HG02642 (cell line): Measurements from ENCODE around the gene OTUB2.

Source experiments
- ATAC-seq: cut with Tn5 transposase; IDR thresholded peaks from one replicate; pipeline ENCODE4 v1.9.1; 2021; ENCODE audit warnings: mild to moderate bottlenecking; ENCODE audit not compliant: unreplicated experiment, poor library complexity

Gene OTUB2

DNA sequence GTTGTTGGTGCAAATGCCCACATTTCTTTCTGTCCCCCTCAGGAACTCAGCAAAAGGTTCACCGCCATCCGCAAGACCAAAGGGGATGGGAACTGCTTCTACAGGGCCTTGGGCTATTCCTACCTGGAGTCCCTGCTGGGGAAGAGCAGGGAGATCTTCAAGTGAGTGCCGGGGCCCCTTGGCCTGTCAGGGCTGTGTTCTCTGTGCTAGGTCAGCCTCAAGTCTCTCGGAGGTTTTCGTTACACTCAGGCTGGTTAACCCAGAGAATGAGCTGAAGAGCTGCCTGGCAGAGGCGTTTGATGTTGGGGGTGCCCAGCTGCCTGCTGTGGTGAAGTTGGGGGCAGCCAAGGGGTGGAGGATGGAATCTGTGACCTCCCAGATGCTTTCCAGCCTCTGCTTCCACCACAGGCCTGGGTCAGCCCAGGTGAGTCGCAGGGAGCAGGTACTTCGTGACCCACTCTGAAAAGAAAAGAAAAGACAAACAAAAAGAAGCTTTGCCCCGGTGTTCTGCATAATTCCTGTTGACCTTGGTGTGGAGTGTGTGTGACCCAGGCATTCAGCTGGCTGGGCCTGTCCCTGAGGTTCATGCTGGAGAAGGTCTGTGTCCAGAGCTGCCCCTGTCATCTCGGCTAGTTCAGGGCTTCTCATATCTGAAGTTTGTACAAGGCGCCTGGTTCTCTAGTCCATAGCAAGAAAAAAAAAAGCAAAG, 12.9 kb downstream of the OTUB2 start:
- no peak for ATAC-seq

DNA sequence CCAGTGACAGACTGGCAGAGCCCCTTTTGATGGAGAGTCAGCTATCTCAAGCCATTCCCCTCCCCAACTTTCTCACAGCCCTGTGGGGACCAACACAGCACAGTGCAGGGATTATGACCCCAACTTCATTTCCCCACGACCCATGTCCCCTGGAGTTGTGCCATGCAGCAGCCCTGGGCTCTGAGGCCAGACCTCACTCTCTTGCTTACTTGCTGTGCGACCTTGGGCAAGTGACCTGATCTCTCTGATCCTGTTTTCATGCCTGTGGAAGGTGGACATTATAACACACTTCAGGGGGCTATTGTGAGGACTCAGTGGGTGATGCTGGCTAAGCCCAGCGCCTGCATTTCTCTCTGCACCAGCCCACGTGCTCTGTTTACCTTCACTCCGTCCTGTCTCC, 14.1 kb downstream of the OTUB2 start:
- no peak for ATAC-seq

DNA sequence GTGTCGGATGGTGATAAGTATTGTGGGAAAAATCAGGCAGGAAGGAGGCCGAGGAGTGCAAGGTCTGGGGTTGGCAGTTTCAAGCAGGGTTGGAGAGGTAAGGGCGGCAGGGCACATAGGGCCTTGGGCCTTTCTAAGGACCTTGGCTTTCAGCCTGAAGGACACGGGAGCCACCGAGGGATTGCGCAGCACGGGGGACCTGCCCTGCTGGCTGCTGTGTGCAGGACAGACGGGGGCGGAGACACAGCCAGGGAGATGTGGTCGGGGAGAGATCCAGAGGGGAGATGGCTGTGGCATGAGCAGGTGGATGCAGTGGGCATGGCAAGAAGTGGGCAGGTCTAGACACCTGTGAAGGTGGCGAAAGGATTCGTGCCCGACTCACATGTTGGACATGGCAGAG, 14.7 kb downstream of the OTUB2 start:
- no peak for ATAC-seq

DNA sequence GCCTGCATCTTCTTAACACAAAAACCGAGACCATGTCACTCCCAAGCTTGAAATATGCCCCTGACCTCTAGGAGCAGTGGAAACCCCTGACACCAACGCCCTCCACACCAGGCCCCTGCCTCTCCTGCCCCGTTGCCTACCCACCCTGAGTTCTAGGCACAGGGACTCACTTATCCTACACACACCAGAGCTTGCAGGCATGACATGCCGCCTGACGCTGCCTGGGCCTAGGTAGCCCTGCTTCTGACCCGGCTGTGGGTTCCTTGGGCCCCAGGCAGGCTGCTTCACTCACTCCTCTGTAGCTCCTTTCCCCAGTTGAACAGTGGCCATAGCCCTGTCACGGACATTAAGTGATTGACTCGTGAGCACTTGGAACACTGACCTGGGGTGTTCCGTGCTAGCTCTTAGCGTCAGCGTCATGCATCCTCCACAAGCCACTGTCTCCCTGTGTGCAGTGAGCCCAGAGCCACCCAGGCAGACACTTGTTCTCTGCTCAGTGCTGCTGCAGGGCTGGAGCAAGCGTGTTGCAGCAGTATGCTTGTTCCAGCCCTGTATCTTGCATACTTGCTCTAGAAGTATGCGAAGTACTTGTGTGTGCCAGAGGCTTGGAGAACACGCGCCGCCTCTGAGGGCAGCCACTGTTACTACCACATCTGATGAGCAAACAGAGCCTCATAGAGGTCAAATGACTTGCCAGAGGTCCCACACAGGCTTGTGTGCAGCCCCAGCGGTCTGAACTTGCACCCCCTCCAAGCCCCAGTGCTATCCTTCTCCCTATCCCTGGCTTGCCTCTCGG, 15.6 kb downstream of the OTUB2 start:
- ATAC-seq: no peak

DNA sequence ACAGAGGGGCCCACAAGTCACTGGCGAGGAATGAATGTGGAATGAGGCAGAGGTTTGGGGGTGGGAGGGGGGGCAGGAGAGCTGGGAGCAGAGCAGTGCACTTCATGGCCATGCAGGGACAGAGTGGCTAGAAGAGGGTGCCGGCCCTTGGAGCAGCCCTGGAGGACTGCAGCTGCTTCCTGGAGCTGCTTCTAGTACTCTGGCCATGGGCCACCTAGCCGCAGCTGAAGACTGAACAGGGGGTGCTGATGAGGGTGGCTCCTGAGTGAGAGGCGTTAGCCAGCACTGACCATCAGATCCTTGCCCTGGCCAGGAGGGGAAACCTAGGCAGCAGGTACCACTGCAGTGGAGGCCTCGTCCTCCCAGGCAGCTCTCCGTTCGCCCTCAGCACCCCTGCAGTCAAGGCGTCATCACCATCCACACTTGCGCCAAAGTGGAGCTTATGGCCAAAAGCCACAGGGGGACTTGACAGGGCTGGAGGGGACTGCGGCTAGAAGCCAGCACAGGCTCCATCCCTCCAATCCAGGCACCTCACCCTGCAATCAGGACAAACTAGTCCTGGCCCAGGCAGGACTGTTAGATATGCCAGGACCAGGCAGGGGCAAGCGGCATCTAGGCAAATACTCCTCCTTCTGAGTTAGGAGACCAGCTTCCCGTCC, 16.4 kb downstream of the OTUB2 start:
- ATAC-seq: no peak

DNA sequence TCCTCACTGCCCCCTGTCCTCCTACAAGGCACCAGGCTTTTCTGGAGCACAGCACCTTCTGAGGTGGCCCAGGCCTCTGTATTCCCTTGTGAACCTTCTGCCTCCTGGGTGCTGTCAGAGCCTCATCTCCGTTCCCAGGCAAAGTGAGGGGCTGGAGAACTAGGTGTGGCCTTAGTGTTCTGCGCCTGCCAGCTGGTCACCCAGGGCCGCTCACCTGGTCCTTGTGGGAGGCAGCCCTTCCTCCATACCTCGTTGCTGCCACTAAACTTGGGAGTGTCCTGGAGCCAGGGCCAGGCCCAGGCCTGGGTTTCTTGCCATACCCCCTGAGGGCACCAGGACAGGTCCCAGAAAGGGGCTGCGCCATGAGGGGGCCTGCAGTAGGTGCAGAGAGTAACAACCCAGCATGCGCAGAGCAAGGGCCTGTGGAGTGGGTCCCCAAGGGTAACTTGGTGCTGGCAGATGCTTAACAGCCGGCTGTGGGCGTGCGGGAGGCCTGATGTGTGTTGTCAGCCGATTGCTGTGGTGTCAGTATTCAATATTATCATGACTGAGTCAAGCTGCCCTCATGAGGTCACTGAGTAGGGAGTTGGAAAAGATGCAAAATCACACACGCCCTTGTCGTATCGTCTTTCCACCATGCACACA, 17.1 kb downstream of the OTUB2 start:
- ATAC-seq: no peak

DNA sequence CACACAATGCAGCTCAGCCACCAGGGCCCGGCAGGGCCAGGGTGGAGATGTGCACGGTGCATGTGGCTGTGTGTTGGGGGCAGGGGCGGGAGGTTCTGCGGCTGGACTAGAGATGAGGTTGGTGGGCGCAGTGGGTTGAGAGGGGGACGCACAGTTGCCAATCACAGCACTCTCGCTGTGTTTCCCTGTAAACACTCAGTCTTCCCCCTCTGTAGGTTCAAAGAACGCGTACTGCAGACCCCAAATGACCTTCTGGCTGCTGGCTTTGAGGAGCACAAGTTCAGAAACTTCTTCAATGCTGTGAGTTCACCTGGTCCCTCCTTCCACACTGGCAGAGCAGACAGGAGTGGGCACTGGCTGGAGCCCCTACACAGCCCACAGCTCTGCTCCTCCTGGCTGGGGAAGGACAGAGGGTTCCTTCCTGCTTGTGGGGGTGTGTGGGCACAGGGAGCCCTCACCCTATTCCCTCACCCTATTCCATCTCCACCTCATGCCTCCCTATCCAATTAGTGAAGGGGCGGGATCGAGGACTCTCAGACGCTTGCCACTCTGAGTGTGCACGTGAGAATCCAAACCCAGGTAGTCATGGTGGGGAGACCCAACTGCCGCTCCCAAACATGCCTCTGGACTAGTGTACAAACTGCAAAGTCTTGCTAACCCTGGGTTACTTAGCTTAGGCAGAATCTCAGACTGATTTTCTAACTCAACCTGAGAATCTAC, 17.8 kb downstream of the OTUB2 start:
- ATAC-seq: no peak

DNA sequence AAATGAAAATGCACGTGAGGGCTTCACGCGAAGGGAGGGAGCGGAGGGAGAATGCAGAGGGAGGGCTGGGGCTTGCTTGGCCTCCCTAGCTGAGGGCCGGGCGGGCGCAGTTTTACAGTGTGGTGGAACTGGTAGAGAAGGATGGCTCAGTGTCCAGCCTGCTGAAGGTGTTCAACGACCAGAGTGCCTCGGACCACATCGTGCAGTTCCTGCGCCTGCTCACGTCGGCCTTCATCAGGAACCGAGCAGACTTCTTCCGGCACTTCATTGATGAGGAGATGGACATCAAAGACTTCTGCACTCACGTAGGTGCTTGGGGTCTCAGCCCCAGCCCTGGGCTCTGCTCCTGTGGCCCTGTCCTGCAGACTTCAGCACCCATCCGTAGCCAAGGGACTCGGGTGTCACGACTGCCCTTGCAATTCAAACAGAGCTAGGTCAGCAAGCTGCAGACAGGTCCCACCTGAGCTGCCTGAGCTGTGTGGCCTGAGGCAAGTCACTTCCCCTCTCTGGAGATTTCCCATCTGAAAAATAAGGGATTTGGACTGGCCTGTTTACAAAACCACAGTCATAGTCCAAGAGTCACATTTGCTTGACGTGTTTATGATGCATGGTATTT, 18.4 kb downstream of the OTUB2 start:
- ATAC-seq: no peak

DNA sequence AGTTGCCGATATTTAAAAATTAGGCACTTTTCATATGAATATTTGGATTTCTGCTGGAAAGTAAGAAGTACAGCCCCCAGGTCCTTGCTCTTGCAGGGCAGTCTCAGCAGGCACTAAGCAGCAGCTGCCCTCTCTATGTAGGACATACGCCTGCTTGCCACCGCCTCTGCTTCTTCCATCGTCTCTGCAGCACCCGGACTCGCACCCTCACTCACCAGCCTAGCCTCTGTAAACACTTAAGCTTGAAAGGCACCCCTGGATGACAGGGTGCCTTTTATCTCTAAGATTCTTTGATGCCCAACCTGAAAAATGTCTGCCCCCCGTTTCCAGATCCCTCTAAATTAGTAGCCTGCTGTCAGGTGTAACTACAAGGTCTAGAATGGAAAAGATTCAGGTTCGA, 19.0 kb downstream of the OTUB2 start:
- ATAC-seq: no peak

DNA sequence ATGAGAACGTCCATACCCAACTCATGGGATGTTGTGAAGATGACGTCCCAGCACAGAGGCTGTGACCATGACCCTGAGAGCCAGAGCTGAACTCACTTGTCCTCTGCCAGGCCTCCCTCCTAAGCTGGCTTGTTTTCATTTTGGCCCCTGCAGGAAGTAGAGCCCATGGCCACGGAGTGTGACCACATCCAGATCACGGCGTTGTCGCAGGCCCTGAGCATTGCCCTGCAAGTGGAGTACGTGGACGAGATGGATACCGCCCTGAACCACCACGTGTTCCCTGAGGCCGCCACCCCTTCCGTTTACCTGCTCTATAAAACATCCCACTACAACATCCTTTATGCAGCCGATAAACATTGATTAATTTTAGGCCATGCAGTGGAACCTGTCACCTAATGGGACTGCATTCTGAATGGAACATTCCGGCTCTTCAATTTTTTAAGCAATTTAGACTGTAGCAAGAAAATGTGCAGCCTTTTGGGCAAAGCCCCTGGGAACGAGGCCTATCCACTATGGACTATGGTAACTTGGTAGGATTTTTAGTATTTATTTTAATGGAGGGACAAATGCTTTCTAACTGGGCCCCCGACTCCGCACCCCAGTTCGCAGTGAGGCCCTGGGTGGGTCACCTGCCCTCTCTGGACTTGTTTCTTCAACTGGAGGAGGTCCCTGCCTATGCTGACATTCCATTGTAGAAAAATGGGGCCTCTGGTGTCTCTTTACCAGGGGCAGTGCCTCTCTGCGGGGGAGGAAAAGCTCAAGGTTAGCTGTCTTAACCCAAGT, 19.6 kb downstream of the OTUB2 start:
- ATAC-seq: no peak

DNA sequence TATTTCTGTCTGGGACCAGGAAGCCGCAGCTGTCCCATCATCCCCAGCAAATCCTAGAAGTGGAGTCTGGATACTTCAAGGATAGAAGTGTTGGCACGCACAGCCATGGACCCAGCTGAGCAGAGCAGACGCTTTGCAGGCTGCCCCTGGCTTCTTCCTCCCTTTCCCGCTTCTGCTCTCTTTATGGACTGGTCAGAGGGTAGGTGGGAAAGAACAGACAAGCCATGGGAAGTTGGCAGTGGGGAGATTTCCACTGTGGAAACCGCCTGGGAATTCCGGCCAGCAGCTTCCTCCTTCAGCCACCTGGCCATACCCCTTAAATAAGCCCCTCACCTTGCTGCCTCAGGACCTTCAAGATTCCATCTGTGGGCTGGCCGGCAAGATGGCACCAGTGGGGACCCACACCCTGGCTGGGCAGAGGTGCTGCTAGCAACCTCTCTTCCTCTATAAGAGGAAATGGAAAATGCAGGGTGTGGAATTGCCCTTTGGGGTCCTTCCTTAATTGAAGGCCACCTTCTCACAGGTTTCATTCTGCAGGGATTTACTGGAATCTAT, 20.6 kb downstream of the OTUB2 start:
- no peak for ATAC-seq

DNA sequence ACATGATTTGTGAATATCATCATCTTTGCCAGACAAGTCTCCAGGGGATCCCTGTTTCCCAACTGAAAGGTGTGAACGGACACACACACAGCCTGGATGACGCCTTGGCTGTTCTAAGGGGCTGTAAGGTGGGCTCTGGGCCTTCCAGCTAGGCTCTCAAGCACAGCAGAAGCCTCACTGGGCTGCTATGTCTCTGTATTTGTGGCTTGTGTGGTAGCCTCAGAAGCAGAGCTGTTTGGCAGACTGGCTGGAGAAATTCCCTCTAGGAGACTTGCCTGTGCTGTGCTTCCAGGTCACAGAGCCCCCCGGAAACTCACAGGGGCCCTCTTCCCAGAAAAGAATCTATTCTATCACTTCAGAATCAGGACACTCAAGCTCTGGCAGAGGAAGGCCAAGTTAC, 21.4 kb downstream of the OTUB2 start:
- ATAC-seq: no peak

DNA sequence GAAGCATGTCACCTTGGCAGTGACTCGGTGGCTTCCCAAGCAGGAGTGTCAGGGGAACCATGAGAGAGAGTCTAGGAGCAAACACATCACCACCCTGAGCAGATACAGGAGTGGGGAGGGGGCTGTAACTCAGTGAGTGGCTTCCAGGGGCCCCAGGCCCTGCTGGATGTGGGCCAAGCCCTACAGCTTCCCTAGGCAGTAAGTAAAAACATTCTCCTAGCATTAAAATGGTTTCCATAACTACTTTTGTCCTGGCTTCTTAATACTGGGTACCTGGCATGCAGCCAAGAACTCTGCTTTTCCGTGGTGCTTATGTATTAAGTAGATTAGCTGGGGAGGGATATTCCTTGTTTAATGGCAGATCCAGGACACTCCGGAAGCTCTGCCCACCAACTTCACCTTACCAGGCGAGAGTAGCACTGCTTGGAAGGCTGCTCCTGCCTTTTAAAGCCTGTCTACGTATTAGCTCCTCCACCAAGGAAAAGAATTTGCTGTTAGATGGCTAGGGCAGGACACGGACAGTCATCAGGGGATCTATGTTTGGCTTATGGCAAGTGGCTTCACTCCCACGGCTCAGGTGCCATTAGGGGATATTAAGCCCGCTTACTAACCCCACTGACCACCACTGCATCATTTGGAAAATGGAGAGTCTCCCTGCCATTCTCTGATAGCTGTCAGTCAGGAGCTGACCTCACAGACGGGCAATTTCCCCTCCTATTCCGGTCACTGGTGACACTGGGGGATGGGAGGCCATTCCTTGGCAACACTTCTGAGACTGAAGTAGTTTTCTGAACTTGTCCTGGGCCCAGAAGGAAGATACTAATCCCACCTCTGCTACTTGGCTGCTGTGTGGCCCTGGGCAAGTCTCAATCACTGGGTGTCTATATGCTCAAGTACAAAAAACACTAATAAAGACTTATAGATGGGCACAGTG, 22.8 kb downstream of the OTUB2 start:
- ATAC-seq: no peak

DNA sequence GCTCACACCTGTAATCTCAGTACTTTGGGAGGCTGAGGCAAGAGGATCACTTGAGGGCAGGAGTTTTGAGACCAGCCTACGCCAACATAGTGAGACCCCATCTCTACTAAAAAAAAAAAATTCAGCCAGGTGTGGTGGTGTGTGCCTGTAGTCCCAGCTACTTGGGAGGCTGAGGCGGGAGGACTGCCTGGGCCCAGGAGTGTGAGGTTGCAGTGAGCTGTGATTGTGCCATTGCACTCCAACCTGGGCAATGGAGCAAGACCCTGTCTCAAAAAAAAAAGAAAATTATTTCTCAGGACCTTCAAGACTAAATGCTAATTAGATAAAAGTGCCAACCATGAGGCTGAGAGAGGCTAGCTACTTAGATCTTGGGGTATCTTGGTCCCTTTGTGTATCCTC, 23.5 kb downstream of the OTUB2 start:
- ATAC-seq: no peak

DNA sequence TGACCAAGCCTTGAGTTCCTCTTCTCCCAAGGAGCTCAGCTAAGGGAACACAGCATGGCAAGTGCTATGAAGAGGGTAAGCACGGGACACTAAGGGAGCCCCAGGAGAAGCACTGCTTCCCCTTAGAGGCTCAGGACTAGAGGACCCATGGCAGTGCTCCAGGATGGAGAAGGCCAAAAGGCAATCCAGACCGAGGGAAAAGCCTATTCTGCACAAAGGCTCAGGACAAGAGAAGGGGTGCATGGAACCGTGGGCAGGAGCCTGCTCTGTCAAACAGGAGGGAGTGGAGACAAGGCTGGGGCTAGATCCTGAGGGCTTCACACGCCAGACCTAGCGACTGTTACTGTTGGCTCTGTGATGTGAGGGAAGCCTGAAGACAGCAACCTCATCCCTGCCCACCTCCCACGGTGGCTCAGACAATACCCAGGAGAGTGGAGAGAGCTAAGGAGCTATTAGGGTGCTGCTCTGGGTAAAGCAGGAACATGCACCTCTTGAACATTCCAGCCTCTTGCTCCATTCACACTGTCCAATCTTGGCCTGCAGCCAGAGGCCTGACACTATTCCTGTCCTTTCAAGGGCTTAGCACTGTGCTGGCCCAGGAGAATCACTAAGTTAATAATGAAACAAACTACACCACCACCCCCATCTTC, 24.2 kb downstream of the OTUB2 start:
- no peak for ATAC-seq

DNA sequence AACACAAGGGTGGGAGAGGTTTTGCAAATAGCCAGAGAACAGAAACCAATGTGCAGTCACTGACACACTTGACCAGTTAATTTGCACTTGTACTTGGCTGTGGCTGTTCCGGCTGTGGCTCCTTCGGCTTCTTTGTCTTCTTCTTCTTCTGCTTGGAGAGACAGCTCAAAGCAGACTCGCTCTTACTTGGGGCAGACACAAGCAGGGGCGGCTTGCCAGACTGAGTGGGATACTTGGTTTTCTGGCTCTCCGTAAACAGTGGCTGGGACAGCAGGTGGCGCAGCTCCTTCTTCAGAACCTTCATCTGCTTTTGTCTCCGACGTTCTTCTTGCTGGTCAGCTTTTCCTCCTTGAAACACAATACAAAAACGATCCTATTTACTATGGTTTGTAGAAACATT, 25.0 kb downstream of the OTUB2 start:
- no peak for ATAC-seq

DNA sequence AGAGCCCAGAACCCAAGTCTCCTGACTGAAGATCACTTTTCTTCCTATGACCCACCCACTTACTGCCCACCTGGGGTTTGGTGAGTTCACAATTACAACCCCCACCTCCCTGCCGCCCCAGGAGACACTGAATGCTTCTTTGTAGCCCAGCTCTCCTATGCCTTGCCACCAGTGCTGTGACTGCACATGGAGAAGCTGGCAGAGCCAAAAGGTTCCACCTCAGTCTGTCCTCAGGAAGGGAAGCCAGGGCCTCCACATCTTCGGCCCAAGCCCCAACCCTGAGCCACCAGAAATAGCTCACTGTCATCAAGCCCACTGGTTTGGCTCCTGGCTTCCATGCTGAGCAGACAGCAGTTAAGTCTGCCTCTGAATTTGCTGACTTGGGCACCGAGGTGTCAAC, 25.6 kb downstream of the OTUB2 start:
- no peak for ATAC-seq
